ENCODE results near the gene BRSK2. TPM values are rescaled to one million over a fixed set of nuclear protein-coding genes. Genes with fewer than 3 reads are reported as not detected.

BRSK2 gene
- total and polyA plus RNA-seq, 4 experiments from 2014 or later, result 0.18 to 0.47 (median 0.32) TPM

DNA sequence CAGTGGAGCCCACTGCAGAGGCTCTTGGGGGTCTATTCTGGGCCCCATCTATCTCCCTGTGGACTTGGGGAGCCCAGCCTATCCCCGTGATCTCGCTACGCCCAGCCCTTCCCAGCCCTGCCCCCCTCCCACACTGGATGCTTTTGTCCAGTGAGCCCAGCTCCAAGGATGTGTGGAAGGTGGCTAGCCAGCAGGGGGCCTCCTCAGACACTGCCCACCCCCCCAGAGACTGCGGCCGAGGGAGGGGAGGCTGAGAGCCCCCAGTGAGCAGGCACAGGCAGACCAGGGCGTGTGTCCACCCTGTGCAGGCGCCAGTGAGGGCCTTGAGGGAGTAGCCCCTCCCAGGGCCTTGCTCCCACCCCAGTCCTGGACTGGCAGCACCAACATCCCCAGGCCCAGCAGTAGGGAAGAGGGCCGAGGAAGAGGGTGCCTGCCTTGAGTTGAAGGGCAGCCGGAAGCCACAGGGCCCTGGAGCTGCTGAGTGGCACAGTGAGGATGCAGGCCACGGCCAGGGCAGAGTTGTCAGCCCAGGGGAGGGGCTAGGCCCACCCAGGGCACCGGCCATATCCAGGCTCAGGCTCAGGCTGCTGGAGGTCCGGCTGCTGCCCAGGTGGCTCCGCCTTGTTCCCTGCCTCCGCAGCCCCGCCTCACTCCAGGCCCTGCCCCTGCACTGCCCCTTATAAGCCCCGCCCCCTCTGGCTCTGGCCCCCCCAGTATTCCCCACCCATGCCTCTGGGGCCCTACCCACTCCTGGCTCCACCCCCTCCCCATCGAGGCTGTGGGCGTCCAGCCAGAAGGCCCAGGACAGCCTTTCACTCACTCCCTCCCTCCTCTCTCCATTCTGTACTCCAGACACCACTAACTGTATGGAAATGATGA is 68.8 kb downstream of the BRSK2 start:
- H3K27me3 Mint-ChIP-seq, result no peaks in the 10 kb centered on the region
- H3K27ac Mint-ChIP-seq, result no peak overlapping the region
- H3K36me3 ChIP-seq (ENCODE audit: insufficient read depth, low read length), result no peaks in the 10 kb centered on the region
- no peaks in the 10 kb centered on the region for H3K4me1 ChIP-seq (ENCODE audit: insufficient read depth, low read length)
- intact Hi-C loops (cut with micrococcal nuclease), result loop anchor here (1.0 kb wide), 1 partner anchor 116 kb away; no protein-coding TSS in a partner anchor
- no peak overlapping the region for H3K4me3 Mint-ChIP-seq
- H3K27ac ChIP-seq (ENCODE audit: low read depth, low read length), result no peak overlapping the region
- no peaks in the 10 kb centered on the region for H3K9me3 ChIP-seq (ENCODE audit: control insufficient read depth in 1 of 2, low read length in 2 of 2)
- H3K36me3 Mint-ChIP-seq, result no peaks in the 10 kb centered on the region
- no peaks in the 10 kb centered on the region for H3K9me3 Mint-ChIP-seq
- ChIA-PET POLR2A (ENCODE audit: partially characterized antibody) (no interaction called here), CTCF (ENCODE audit: partially characterized antibody) (no interaction called here)
- H3K4me1 Mint-ChIP-seq, result no peaks in the 10 kb centered on the region
- no peak overlapping the region for H3K4me3 ChIP-seq (ENCODE audit: low read length in 2 of 2)
- H3K27me3 ChIP-seq (ENCODE audit: insufficient read depth, low read length), result no peaks in the 10 kb centered on the region
- no peak for DNase-seq

DNA sequence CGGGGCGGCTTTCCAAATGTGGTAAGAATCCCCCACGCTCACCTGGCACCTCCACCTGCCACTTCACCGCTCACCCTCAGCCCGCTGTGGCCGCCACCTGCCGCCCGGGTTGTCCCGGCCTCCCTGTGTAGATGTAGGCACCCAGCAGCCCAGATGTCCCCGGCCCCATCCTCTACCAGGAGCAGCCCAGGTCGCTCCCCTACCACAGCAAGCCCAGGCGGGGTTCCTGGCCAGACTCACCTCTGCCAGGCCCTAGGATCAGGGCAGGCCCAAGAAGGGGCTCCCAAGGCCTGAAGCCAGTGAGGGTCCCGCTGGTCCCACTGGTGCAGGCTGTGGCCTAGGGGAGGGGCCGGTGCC is 69.5 kb downstream of the BRSK2 start:
- no peak overlapping the region for H3K27ac ChIP-seq (ENCODE audit: low read depth, low read length)
- Mint-ChIP-seq H3K4me1 (no peaks in the 10 kb centered on the region), H3K27me3 (no peaks in the 10 kb centered on the region), H3K27ac (no peak overlapping the region), H3K4me3 (no peak overlapping the region), H3K9me3 (no peaks in the 10 kb centered on the region), H3K36me3 (no peaks in the 10 kb centered on the region)
- no peaks in the 10 kb centered on the region for H3K4me1 ChIP-seq (ENCODE audit: insufficient read depth, low read length)
- H3K9me3 ChIP-seq (ENCODE audit: control insufficient read depth in 1 of 2, low read length in 2 of 2), result no peaks in the 10 kb centered on the region
- no peak overlapping the region for H3K4me3 ChIP-seq (ENCODE audit: low read length in 2 of 2)
- intact Hi-C loops (cut with micrococcal nuclease), result no loop called here
- no peaks in the 10 kb centered on the region for H3K36me3 ChIP-seq (ENCODE audit: insufficient read depth, low read length)
- no peak for DNase-seq
- CTCF ChIA-PET (ENCODE audit: partially characterized antibody), result no interaction called here
- H3K27me3 ChIP-seq (ENCODE audit: insufficient read depth, low read length), result no peaks in the 10 kb centered on the region
- POLR2A ChIA-PET (ENCODE audit: partially characterized antibody), result no interaction called here

DNA sequence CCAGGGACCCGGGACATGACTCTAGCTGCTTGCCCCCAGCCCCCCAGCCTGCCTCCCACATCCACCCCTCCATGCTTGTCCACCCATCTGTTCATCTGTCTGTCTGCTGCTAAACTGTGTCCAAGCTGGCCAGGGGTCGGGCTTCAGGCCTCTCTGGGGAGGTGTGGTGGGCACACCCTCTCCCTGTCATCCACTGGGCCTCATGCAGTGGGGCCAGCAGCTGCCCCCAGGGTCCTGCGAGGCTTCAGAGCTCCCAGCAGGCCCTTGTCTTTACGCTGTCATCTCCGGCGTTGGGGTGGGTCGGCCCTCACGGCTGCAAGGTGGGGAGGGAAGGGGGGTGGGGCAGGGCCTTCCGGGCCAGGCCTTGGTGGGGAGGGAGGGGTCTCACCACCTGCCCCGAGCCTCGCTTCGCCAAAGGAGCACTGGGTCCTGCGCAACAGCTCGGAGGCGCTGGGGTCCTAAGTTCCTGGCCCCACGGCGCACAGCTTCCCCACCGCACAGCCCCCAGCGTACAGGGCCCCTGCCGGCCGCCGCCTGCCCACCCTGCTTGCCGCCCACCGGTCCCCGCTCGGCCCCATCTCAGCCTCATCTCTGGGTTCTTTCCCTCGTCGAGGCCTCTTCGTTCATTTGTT is 70.1 kb downstream of the BRSK2 start:
- POLR2A ChIA-PET (ENCODE audit: partially characterized antibody), result no interaction called here
- intact Hi-C loops (cut with micrococcal nuclease), result no loop called here
- H3K4me3 ChIP-seq (ENCODE audit: low read length in 2 of 2), result no peak overlapping the region
- H3K36me3 Mint-ChIP-seq, result no peaks in the 10 kb centered on the region
- no peak overlapping the region for H3K27ac Mint-ChIP-seq
- H3K27me3 Mint-ChIP-seq, result no peaks in the 10 kb centered on the region
- H3K4me1 Mint-ChIP-seq, result no peaks in the 10 kb centered on the region
- no peaks in the 10 kb centered on the region for H3K27me3 ChIP-seq (ENCODE audit: insufficient read depth, low read length)
- H3K9me3 Mint-ChIP-seq, result no peaks in the 10 kb centered on the region
- DNase-seq, result no peak
- H3K4me3 Mint-ChIP-seq, result no peak overlapping the region
- CTCF ChIA-PET (ENCODE audit: partially characterized antibody), result no interaction called here
- H3K36me3 ChIP-seq (ENCODE audit: insufficient read depth, low read length), result no peaks in the 10 kb centered on the region
- H3K27ac ChIP-seq (ENCODE audit: low read depth, low read length), result no peak overlapping the region
- H3K9me3 ChIP-seq (ENCODE audit: control insufficient read depth in 1 of 2, low read length in 2 of 2), result no peaks in the 10 kb centered on the region
- H3K4me1 ChIP-seq (ENCODE audit: insufficient read depth, low read length), result no peaks in the 10 kb centered on the region

DNA sequence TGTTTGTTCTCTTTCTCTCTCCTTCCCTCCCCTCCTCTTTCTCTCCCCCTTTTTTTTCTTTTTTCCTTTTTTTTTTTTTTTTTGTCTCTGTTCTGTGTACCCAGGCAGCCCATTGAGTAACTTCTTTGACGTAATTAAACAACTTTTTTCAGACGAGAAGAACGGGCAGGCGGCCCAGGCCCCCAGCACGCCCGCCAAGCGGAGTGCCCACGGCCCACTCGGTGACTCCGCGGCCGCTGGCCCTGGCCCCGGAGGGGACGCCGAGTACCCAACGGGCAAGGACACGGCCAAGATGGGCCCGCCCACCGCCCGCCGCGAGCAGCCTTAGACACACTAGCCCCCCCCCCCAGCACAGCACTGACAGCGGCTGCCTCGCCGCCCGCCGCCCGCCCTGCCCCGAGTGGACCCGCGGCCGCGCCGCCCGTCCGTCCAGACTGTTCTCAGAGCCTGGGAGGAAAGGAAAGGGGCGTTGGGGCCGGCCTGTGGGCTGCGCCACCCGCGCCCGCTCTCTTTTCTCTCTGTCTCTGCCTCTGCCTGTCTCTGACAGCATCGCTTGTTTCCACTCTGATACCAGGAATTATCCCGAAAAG is 70.8 kb downstream of the BRSK2 start:
- intact Hi-C loops (cut with micrococcal nuclease), result no loop called here
- Mint-ChIP-seq H3K9me3 (peaks cover 0 to under 1% (median 0%) of the 10 kb centered on the region in 8 donors), H3K27ac (no peak overlapping the region), H3K36me3 (peaks cover 1% of the 10 kb centered on the region in 2 donors), H3K27me3 (no peaks in the 10 kb centered on the region), H3K4me3 (no peak overlapping the region), H3K4me1 (peaks cover 0 to 2% (median under 1%) of the 10 kb centered on the region in 4 donors)
- no peak overlapping the region for H3K27ac ChIP-seq (ENCODE audit: low read depth, low read length)
- H3K9me3 ChIP-seq (ENCODE audit: control insufficient read depth in 1 of 2, low read length in 2 of 2), result no peaks in the 10 kb centered on the region
- no peaks in the 10 kb centered on the region for H3K36me3 ChIP-seq (ENCODE audit: insufficient read depth, low read length)
- H3K4me3 ChIP-seq (ENCODE audit: low read length in 2 of 2), result no peak overlapping the region
- ChIA-PET CTCF (ENCODE audit: partially characterized antibody) (no interaction called here), POLR2A (ENCODE audit: partially characterized antibody) (no interaction called here)
- no peaks in the 10 kb centered on the region for H3K4me1 ChIP-seq (ENCODE audit: insufficient read depth, low read length)
- no peak for DNase-seq
- no peaks in the 10 kb centered on the region for H3K27me3 ChIP-seq (ENCODE audit: insufficient read depth, low read length)

DNA sequence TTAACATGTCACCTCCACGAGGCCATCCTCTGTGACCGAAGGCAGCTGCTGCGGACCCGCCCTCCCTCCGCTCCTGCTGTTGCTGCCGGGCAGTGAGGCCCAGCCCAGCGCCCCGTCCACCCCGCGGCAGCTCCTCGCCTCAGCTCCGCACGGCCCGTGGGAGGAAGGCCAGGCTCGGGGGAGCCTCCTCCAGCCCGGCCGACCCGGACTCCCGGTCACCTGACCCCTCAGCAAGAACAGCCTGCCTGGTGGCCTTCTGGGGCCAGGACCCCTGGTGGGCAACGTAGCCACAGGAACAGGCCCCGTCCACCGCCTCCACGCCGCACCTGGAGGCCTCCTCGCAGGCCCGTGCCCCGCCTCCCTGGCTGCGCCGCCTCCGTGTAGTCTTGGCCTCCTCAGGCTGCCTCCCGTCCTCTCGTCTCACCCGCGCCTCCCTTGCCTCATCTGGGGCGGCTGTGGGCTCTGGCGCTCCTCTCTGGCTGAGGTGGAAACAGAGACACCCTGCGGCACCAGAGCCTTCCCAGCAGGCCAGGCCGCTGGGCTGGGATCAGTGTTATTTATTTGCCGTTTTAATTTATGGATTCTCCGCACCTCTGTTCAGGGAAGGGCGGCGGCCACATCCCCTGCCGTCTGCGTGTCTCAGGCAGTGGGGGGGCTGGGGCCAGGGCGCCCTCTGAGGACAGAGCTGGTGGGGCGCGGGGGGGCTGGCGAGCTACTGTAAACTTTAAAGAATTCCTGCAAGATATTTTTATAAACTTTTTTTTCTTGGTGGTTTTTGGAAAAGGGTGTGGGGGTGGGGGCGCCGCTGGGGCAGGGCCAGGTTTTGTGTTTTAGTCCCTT is 71.5 kb downstream of the BRSK2 start:
- H3K4me3 Mint-ChIP-seq, result no peak overlapping the region
- no peak overlapping the region for H3K4me3 ChIP-seq (ENCODE audit: low read length in 2 of 2)
- no peaks in the 10 kb centered on the region for H3K27me3 Mint-ChIP-seq
- H3K4me1 Mint-ChIP-seq, result peaks cover 0 to 3% (median under 1%) of the 10 kb centered on the region in 4 donors
- H3K27ac ChIP-seq (ENCODE audit: low read depth, low read length), result no peak overlapping the region
- intact Hi-C loops (cut with micrococcal nuclease), result no loop called here
- POLR2A ChIA-PET (ENCODE audit: partially characterized antibody), result no interaction called here
- H3K36me3 Mint-ChIP-seq, result peaks cover 5% of the 10 kb centered on the region in 2 donors
- no peaks in the 10 kb centered on the region for H3K36me3 ChIP-seq (ENCODE audit: insufficient read depth, low read length)
- H3K4me1 ChIP-seq (ENCODE audit: insufficient read depth, low read length), result no peaks in the 10 kb centered on the region
- no peaks in the 10 kb centered on the region for H3K27me3 ChIP-seq (ENCODE audit: insufficient read depth, low read length)
- no peaks in the 10 kb centered on the region for H3K9me3 ChIP-seq (ENCODE audit: control insufficient read depth in 1 of 2, low read length in 2 of 2)
- H3K27ac Mint-ChIP-seq, result no peak overlapping the region
- H3K9me3 Mint-ChIP-seq, result peaks cover 0 to 2% (median 0%) of the 10 kb centered on the region in 8 donors
- no peak for DNase-seq
- CTCF ChIA-PET (ENCODE audit: partially characterized antibody), result no interaction called here

DNA sequence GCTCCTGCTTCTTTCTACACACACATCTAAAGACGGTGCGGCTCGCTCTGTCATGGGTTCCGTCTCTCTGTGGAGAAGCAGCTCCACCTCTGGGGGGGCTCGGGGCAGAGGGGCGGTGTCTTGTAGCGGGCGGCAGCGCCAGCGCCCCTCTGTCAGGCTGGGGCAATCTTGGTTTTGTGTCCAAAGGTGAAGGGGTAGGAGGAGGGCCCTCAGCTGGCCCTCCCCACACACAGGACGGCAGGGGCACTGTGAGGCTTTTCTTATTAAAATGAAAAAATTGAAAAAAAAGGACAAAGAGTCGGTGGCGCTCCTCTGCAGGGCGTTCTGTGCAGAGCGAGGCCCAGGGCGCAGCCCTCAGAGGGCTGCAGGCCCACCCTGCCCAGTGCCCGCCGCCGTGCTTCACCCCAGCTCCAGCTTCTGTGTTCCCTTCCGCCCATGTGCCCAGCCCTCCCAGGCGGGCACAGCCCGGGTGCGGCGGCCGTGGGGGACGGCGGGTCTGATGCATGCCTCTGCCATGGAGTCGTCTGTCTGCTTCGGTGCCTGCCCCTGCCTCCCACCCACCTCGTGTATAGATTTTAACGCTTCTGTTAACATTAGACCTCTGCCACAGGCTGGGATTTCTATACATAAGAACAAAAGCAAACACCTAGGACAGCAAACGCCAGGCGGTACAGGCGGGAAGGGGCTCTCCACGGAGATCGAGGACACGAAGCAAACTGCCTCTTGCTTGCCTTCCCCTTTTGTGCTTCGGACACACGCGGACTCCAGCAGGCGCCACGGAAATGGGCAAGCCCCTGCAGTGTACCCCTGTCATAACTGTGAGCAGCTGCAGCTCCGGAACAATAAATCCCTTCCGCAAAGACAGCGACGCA is 72.3 kb downstream of the BRSK2 start:
- POLR2A ChIA-PET (ENCODE audit: partially characterized antibody), result no interaction called here
- DNase-seq, result no peak
- H3K27me3 ChIP-seq (ENCODE audit: insufficient read depth, low read length), result no peaks in the 10 kb centered on the region
- Mint-ChIP-seq H3K9me3 (peaks cover 0 to 2% (median 0%) of the 10 kb centered on the region in 8 donors), H3K4me1 (peaks cover 0 to 3% (median under 1%) of the 10 kb centered on the region in 4 donors), H3K36me3 (peaks cover 7 to 8% of the 10 kb centered on the region in 2 donors), H3K27me3 (no peaks in the 10 kb centered on the region), H3K27ac (peak overlapping the region in 1 of 7 donors; percentile 42), H3K4me3 (no peak overlapping the region)
- no peaks in the 10 kb centered on the region for H3K9me3 ChIP-seq (ENCODE audit: control insufficient read depth in 1 of 2, low read length in 2 of 2)
- no peaks in the 10 kb centered on the region for H3K4me1 ChIP-seq (ENCODE audit: insufficient read depth, low read length)
- no peak overlapping the region for H3K4me3 ChIP-seq (ENCODE audit: low read length in 2 of 2)
- CTCF ChIA-PET (ENCODE audit: partially characterized antibody), result no interaction called here
- H3K27ac ChIP-seq (ENCODE audit: low read depth, low read length), result no peak overlapping the region
- intact Hi-C loops (cut with micrococcal nuclease), result no loop called here
- no peaks in the 10 kb centered on the region for H3K36me3 ChIP-seq (ENCODE audit: insufficient read depth, low read length)
